Measurements from ENCODE around the gene ACACB. TPM values are rescaled to one million over a fixed set of nuclear protein-coding genes. Genes with fewer than 3 reads are reported as not detected.

ACACB gene
- total RNA-seq (10 to 100 TPM; 46.7 to 47.1 TPM), polyA plus RNA-seq (1 to 10 TPM in 1 of 2 donors, under 1 TPM in 1; 0.83 to 2.0 TPM)

DNA sequence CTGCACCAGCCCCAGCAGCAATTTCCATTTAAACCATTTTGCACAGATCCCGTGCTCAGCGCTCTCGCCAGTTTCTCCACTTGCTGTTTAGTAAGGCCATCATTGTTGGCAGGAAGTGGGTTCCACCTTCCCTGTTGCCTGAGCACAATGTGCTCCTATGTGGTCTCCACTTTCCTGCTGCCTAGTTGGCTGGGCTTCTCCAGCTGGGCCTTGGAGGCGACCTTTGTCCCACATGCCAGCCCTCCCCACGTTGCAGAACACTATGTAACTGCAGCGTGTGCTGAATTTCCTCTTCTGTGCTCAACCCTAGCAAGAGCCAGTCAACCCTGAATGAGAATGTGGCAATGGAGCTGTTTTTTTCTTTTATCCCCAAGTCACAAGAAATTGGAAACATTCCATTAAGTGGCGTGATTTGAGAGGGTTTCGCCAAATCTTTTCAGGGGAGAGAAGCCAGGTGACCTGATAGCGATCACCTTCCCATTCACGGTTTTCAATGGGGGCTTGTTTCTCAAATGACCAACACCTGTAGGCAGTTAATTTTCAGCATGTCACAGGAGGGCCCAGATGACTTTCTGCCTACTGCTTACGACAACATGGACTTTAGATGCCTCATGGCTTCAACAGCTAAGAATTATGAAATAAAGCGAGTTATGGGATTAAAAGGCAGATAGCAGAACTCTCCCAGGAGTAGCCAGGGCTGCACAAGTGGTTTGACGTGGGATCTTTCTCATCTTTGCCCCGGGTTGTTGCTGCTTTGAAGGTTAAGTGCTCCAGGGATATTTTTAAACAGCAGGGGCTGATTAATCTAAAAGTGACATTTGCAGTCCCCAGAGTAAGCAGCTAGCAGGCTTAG, at the start of gene ACACB:
ACACB (plus strand) TSS at position 830 of the 853 bp plus-strand sequence. CDS start 22,819 bp downstream, outside the sequence.
- Mint-ChIP-seq H3K9me3 (no peaks in the 10 kb centered on the region), H3K27me3 (no peaks in the 10 kb centered on the region), H3K36me3 (peaks cover 0 to 2% of the 10 kb centered on the region in 2 donors), H3K27ac (peak within 1 kb of the TSS in 1 of 7 donors; percentile 14), H3K4me3 (peak within 1 kb of the TSS in 2 of 8 donors; percentile 15 to 18), H3K4me1 (peaks cover 9 to 37% (median 19%) of the 10 kb centered on the region in 4 donors)
- Histone ChIP-seq H3K27me3 (ENCODE audit: insufficient read depth, low read length) (no peaks in the 10 kb centered on the region), H3K4me3 (ENCODE audit: low read length in 2 of 2) (no peak within 1 kb of the TSS), H3K4me1 (ENCODE audit: insufficient read depth, low read length) (peaks cover 7% of the 10 kb centered on the region), H3K9me3 (ENCODE audit: control insufficient read depth in 1 of 2, low read length in 2 of 2) (no peaks in the 10 kb centered on the region), H3K27ac (ENCODE audit: low read depth, low read length) (no peak within 1 kb of the TSS), H3K36me3 (ENCODE audit: insufficient read depth, low read length) (no peaks in the 10 kb centered on the region)
- ChIA-PET POLR2A (ENCODE audit: partially characterized antibody) (no interaction called here), CTCF (ENCODE audit: partially characterized antibody) (interaction anchor here (1.0 to 1.4 kb wide), 3 partner anchors 9 to 25 kb away, joined by 3 to 5 read pairs (median 3); no protein-coding TSS in a partner anchor)
- no peak for DNase-seq
- intact Hi-C loops (cut with micrococcal nuclease): no loop called here

- H3K27ac ChIP-seq (ENCODE audit: low read depth, low read length): no peak overlapping the region
- H3K4me1 ChIP-seq (ENCODE audit: insufficient read depth, low read length): no peaks in the 10 kb centered on the region
- peaks cover 57 to 60% of the 10 kb centered on the region in 2 donors for H3K36me3 Mint-ChIP-seq
- no peak overlapping the region for H3K4me3 ChIP-seq (ENCODE audit: low read length in 2 of 2)
- H3K4me3 Mint-ChIP-seq: no peak overlapping the region
- peak overlapping the region in 1 of 7 donors; percentile 52 for H3K27ac Mint-ChIP-seq
- H3K4me1 Mint-ChIP-seq: peaks cover 0 to 2% (median 0%) of the 10 kb centered on the region in 4 donors
- H3K9me3 Mint-ChIP-seq: no peaks in the 10 kb centered on the region
- POLR2A ChIA-PET (ENCODE audit: partially characterized antibody): interaction anchor here (1.0 kb wide), 1 partner anchor 18 kb away, joined by 3 read pairs; the partner anchor contains the start of gene USP30
- H3K27me3 ChIP-seq (ENCODE audit: insufficient read depth, low read length): no peaks in the 10 kb centered on the region
- intact Hi-C loops (cut with micrococcal nuclease): no loop called here
- CTCF ChIA-PET (ENCODE audit: partially characterized antibody): interaction anchor here (1.2 to 1.4 kb wide), 2 partner anchors 17 to 42 kb away, joined by 3 read pairs; no protein-coding TSS in a partner anchor
- H3K36me3 ChIP-seq (ENCODE audit: insufficient read depth, low read length): peaks cover 23% of the 10 kb centered on the region
- no peaks in the 10 kb centered on the region for H3K9me3 ChIP-seq (ENCODE audit: control insufficient read depth in 1 of 2, low read length in 2 of 2)
- no peak for DNase-seq
- no peaks in the 10 kb centered on the region for H3K27me3 Mint-ChIP-seq
Observed at GRCh38 chr12:109069307-109070271, 46.8 kb upstream of the ACACB start.

- CTCF ChIA-PET (ENCODE audit: partially characterized antibody): no interaction called here
- no peaks in the 10 kb centered on the region for H3K27me3 ChIP-seq (ENCODE audit: insufficient read depth, low read length)
Observed at GRCh38 chr12:109074866-109075265, 41.5 kb upstream of the ACACB start.

GRCh38 chr12:109082751-109083150, 33.6 kb upstream of the ACACB start:
- H3K9me3 Mint-ChIP-seq: peaks cover 0 to 18% (median 11%) of the 10 kb centered on the region in 8 donors
- Histone ChIP-seq H3K27me3 (ENCODE audit: insufficient read depth, low read length) (no peaks in the 10 kb centered on the region), H3K4me1 (ENCODE audit: insufficient read depth, low read length) (no peaks in the 10 kb centered on the region), H3K4me3 (ENCODE audit: low read length in 2 of 2) (no peak overlapping the region), H3K9me3 (ENCODE audit: control insufficient read depth in 1 of 2, low read length in 2 of 2) (no peaks in the 10 kb centered on the region), H3K27ac (ENCODE audit: low read depth, low read length) (no peak overlapping the region), H3K36me3 (ENCODE audit: insufficient read depth, low read length) (peaks cover 32% of the 10 kb centered on the region)
- no peak overlapping the region for H3K4me3 Mint-ChIP-seq
- CTCF ChIA-PET (ENCODE audit: partially characterized antibody): no interaction called here
- DNase-seq: no peak
- H3K27me3 Mint-ChIP-seq: no peaks in the 10 kb centered on the region
- H3K36me3 Mint-ChIP-seq: peaks cover 65 to 79% of the 10 kb centered on the region in 2 donors
- POLR2A ChIA-PET (ENCODE audit: partially characterized antibody): no interaction called here
- no peaks in the 10 kb centered on the region for H3K4me1 Mint-ChIP-seq
- H3K27ac Mint-ChIP-seq: no peak overlapping the region
- intact Hi-C loops (cut with micrococcal nuclease): no loop called here

More at GRCh38 chr12:109074866-109075265, 41.5 kb upstream of the ACACB start:
- H3K36me3 Mint-ChIP-seq: peaks cover 77 to 78% of the 10 kb centered on the region in 2 donors
- POLR2A ChIA-PET (ENCODE audit: partially characterized antibody): no interaction called here
- no peak overlapping the region for H3K4me3 ChIP-seq (ENCODE audit: low read length in 2 of 2)
- H3K27ac ChIP-seq (ENCODE audit: low read depth, low read length): no peak overlapping the region
- H3K9me3 ChIP-seq (ENCODE audit: control insufficient read depth in 1 of 2, low read length in 2 of 2): no peaks in the 10 kb centered on the region
- intact Hi-C loops (cut with micrococcal nuclease): no loop called here
- H3K27ac Mint-ChIP-seq: no peak overlapping the region
- H3K4me1 ChIP-seq (ENCODE audit: insufficient read depth, low read length): no peaks in the 10 kb centered on the region
- peaks cover 0 to 2% (median 0%) of the 10 kb centered on the region in 4 donors for H3K4me1 Mint-ChIP-seq
- no peak overlapping the region for H3K4me3 Mint-ChIP-seq
- no peaks in the 10 kb centered on the region for H3K27me3 Mint-ChIP-seq
- peaks cover 0 to 16% (median 10%) of the 10 kb centered on the region in 8 donors for H3K9me3 Mint-ChIP-seq
- DNase-seq: no peak
- peaks cover 19% of the 10 kb centered on the region for H3K36me3 ChIP-seq (ENCODE audit: insufficient read depth, low read length)

- POLR2A ChIA-PET (ENCODE audit: partially characterized antibody): no interaction called here
- Mint-ChIP-seq H3K4me3 (no peak overlapping the region), H3K36me3 (peaks cover 67 to 71% of the 10 kb centered on the region in 2 donors), H3K9me3 (peaks cover 0 to 8% (median 3%) of the 10 kb centered on the region in 8 donors), H3K27ac (no peak overlapping the region), H3K4me1 (no peaks in the 10 kb centered on the region), H3K27me3 (no peaks in the 10 kb centered on the region)
- intact Hi-C loops (cut with micrococcal nuclease): no loop called here
- no peak overlapping the region for H3K4me3 ChIP-seq (ENCODE audit: low read length in 2 of 2)
- DNase-seq: no peak
- H3K9me3 ChIP-seq (ENCODE audit: control insufficient read depth in 1 of 2, low read length in 2 of 2): no peaks in the 10 kb centered on the region
- H3K27me3 ChIP-seq (ENCODE audit: insufficient read depth, low read length): no peaks in the 10 kb centered on the region
- no peaks in the 10 kb centered on the region for H3K4me1 ChIP-seq (ENCODE audit: insufficient read depth, low read length)
- CTCF ChIA-PET (ENCODE audit: partially characterized antibody): interaction anchor here (1.5 kb wide), 1 partner anchor 8 kb away, joined by 4 read pairs; the partner anchor contains the start of gene ALKBH2
- H3K27ac ChIP-seq (ENCODE audit: low read depth, low read length): no peak overlapping the region
- peaks cover 43% of the 10 kb centered on the region for H3K36me3 ChIP-seq (ENCODE audit: insufficient read depth, low read length)
Observed at GRCh38 chr12:109084425-109084824, 32.0 kb upstream of the ACACB start.

DNA sequence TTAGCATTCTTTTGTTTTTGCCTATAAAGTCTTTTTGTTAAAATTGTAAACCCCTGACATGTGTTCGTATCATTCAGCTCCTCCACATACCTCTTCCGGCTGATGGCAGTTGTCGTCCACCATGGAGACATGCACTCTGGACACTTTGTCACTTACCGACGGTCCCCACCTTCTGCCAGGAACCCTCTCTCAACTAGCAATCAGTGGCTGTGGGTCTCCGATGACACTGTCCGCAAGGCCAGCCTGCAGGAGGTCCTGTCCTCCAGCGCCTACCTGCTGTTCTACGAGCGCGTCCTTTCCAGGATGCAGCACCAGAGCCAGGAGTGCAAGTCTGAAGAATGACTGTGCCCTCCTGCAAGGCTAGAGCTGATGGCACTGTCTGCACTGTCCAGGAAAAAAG, 30.8 kb upstream of the ACACB start:
- no peaks in the 10 kb centered on the region for H3K27me3 Mint-ChIP-seq
- intact Hi-C loops (cut with micrococcal nuclease): no loop called here
- H3K4me1 Mint-ChIP-seq: peaks cover 0 to 3% (median 1%) of the 10 kb centered on the region in 4 donors
- Histone ChIP-seq H3K27ac (ENCODE audit: low read depth, low read length) (no peak overlapping the region), H3K4me3 (ENCODE audit: low read length in 2 of 2) (no peak overlapping the region), H3K9me3 (ENCODE audit: control insufficient read depth in 1 of 2, low read length in 2 of 2) (no peaks in the 10 kb centered on the region), H3K27me3 (ENCODE audit: insufficient read depth, low read length) (no peaks in the 10 kb centered on the region), H3K4me1 (ENCODE audit: insufficient read depth, low read length) (no peaks in the 10 kb centered on the region), H3K36me3 (ENCODE audit: insufficient read depth, low read length) (peaks cover 49% of the 10 kb centered on the region)
- CTCF ChIA-PET (ENCODE audit: partially characterized antibody): no interaction called here
- peaks cover 56 to 71% of the 10 kb centered on the region in 2 donors for H3K36me3 Mint-ChIP-seq
- H3K9me3 Mint-ChIP-seq: no peaks in the 10 kb centered on the region
- peak overlapping the region in 2 of 7 donors; percentile 36 to 73 for H3K27ac Mint-ChIP-seq
- no peak for DNase-seq
- no peak overlapping the region for H3K4me3 Mint-ChIP-seq
- POLR2A ChIA-PET (ENCODE audit: partially characterized antibody): no interaction called here
